NCI-H187 (cell line): Measurements from ENCODE around the gene OGG1.
"Not testable (repeated sequence)": the region's sequence is repeated elsewhere in the genome, so short reads cannot be mapped to it uniquely, and the experiment has no call there.

Experiments
- DNase-seq, 2 experiments: peaks; one replicate each; lab custom pipeline; 2025; lab: John Stamatoyannopoulos, UW

OGG1 gene

DNA sequence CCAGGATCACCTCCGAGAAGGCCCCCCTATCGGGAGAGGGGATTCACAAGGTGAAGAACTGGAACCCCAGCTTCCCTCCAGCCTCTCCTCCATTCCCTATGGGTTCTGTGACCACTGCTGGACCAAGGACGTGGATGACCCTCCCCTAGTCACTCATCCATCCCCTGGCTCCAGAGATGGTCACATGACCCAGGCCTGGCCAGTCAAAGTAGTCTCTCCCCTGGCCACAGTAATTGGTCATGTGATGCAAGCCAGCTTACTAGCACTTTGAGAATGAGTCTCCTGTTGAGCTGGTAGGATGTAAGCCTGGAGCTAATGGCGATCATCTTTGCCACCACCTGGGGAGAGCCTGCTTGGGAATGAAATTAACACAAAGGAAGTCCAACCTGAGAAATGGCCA lies 16.1 kb downstream of the OGG1 start:
- DNase-seq = no peak

DNA sequence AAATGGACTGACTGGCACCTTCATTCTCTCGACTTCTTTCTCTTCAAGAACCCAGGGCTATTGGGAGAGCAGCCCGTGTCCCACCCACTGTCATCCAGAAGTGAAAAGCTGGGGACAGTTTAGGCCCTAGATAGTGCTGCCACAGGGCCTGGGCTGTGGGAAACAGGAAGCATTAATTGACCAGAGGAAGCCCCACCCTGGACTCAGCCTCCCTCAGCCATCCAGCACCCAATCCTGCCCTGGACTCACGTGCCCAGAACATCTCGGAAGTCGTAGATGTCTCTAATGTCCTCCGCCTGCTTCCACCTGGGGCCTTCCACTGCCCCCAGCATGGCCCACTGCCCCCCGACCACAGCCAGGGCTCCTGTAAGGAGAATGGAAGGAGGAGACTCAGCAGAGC lies 17.7 kb downstream of the OGG1 start:
- no peak for DNase-seq

DNA sequence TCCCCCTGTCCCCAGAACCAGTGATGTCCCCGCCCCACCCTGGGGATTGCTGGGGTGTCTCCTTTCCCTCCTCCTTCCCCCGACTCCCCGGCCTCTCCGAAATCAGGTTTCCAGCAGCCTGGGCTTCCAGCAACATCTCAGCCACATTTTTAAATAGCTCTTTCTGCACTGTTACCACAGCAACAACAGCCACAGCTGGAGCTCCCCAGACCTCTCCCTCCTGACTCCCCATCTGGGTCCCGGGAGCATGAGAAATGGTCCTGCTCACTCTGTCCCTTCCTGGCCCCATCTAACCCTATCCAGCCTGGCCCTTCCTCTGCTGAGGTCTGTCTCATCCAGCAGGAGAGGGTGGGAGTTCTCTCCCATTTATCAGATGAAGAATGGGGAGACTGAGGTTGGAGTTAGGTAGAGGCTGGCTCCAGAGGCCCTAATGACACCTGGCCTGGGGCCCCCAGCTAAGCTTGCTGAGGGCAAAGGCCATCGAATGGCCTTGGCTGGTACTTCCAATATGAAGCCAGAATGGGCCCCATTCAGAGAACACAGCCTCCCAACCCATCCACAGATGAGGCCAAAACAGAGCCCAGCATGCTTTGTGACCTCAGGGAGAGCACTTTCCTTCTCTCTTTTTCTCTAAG lies 18.5 kb downstream of the OGG1 start:
- no peak for DNase-seq

DNA sequence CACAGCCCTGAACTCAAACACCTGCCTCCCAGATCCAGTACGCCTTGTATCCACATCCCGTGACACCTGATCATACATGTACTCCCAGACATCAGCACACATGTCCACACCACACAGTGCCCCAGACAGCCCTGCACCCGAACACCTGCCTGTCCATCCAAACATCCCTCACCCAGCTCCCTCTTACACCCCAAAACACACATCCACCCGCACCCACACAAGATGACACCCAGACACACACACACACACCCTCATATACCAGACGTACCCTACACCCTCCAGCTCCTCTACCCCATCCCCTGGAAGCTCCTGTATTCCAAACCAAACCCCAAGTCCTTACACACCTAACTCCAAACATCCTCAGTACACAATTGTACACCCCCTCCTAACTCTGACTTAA lies 19.3 kb downstream of the OGG1 start:
- no peak for DNase-seq

DNA sequence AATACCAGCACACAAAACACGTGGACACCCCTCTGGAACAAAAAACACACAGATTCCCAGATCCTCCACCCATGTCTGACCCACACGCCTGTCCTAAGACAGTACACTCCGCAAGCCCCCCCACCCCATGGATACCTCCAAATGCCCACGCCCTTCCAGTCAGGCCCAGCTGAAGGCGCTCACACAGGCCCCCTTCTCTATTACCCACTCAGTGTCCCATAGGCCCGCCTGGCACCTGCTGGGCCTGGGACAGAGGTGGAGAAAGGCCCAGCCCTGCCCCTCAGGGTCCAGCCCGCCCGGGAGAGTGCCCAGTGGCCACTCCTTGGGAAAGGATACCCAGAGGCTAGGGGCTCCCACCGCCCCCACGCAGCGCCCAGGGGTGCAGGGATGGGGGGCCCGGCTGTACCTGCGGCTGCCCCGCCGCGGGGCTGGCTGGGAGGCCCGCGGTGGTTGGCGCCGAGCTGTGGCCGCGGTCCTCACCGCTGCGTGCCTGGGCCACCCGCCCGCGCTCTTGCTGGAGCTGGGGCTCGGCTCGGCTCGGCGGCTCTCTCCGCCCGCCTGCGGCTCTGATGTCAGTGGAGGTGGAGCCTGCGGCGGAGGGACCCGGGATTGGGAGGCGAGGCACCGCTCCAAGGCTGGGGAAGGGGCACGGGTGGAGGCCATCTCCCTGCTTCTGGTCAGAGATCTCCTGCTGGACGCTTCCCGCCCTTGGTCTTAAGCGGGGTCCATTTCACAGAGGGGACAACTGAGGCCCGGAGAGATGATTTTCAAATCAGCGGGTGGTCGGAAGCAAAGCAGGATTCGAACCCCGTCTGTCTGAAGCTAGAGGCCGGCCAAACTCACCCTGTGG lies 19.9 kb downstream of the OGG1 start, which contains the start of gene CAMK1:
Gene CAMK1 (minus strand): TSS at position 522 of the 850 bp plus-strand sequence. CDS start 2,198 bp downstream, outside the sequence.
- no peak for DNase-seq

DNA sequence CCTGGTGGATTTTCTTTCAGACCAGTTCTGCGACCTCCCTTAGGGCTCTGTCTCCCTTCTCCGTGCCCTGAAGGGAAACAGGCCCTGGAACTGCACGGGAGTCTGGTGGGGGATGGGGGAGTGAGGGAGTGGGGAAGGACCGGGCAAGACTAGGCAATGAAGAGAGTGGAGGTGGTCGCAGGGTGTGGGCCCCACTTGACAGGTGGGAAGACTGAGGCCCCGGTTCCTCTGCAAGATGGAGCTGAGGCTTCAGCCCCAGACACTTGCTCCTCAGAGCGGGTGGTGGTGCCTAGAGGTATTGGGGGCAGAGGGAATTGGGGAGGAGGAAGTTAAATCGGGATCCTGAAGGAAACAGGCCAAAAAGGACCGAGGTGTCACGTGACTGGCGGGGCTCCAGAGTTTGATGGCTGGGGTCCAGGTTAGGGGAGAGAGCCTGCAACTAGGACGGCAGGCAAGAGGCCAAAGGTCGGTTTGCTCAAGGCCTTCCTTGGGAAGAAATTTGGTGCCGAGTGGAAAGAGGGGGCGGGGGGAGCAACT lies 20.6 kb downstream of the OGG1 start:
- DNase-seq = no peak

DNA sequence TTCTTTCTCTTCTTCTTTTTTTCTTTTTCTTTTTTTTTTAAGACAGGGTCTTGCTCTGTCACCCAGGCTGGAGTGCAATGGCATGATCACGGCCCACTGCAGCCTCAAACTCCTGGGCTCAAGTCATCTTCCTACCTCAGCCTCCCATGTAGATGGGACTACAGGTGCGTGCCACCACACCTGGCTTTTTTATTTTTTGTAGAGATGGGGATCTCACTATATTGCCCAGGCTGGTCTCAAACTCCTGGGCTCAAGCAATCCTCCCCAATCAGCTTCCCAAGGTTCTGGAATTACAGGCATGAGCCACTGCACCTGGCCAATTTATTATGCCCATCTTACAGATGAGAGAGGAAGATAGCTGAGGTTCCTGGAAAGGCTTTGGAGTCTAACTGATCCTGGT lies 21.3 kb downstream of the OGG1 start:
- not testable (repeated sequence) for DNase-seq

DNA sequence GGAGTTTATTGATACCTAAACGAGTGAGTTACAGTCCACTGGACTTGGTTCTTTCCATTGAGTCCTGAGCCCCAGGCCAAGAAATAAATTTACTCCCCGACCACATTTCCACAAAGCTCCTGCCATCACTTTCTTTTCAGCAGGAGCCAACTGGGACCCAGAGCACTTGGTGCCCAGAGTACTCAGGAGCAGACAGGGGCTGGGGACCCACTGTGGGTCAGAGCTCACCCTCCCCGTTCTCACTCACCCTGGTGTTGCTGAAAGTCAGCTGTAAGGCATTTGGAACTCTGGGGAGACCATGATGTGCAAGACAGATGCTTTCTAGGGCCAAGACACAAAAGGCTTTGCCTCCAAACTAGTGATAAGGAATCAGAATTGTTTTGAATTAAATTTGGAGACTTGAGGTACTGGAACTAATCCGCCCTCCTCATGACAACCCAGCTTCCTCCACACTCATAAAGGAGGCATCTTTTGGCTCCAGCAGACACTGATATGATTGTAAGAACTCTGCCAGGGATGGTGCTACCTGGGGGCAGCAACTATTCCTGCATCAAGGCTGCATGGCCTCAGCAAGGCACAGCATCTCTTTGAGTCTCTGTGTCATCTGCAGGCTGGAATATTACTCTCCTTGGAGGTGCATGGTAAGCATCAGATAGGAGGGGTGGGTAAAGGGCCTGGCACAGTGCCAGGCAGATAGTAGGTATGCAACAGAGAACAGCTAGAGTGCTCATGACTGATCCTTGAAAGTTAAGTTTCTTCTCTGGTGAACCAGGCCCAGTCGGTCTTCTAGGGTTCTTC lies 27.3 kb downstream of the OGG1 start:
- no peak for DNase-seq

DNA sequence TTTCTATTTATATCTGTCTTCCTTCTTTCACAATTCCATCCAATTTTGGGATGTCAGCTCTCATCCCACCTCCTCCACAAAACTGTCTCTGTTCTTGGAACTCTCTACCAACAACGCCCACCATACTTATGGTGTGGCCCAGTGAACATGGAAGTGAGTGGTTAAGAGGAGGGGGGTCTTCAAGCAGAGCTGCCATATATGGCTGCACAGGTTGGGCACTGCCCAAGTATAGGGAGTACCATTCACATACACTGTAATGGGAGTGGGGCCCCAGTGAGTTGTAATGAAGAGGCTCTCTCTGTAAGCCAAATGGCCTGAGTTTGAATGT lies 27.9 kb downstream of the OGG1 start:
- no peak for DNase-seq

DNA sequence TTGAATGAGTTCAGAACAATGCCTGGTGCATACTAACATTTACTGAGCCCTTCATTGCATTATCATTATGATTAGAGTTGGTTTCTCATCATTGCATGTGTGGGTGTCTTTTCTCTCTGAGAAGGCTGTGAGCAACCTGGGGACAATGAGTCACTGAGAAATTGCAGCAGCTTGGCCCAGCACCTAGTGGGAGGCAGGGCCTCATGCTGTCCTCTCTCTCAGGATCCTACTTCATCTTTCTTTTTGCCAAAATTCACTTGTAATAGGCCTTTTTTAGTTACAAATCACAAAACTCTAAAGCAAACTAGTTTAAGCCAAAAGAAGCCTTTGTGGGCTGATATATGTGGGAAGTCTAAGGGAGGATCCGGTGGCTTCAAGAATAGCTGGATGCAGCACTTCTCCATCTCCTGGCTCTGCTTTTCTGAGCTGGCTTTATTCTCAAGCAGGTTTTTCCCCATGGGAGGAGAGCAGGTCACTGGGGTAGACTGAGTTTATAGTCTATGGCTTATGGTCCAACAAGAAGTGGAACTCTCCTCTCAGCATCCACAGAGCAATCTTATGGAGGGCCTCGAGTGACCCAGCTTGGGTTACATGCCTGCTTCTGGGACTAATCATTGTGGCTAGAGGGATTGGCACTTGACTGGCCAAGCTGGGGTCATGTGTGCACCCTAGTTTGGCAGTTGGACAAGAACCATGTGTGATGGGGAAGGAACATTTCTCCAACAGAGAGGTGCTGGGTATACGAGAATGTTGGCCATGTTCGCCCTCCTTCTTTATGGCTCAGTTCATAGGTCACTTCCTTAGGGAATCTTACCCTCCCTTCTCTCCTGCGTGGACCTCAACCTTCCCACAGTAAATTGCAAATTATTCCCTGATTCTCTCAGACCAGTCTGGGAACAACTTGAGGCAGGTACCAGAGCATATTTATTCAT lies 28.7 kb downstream of the OGG1 start:
- no peak for DNase-seq

DNA sequence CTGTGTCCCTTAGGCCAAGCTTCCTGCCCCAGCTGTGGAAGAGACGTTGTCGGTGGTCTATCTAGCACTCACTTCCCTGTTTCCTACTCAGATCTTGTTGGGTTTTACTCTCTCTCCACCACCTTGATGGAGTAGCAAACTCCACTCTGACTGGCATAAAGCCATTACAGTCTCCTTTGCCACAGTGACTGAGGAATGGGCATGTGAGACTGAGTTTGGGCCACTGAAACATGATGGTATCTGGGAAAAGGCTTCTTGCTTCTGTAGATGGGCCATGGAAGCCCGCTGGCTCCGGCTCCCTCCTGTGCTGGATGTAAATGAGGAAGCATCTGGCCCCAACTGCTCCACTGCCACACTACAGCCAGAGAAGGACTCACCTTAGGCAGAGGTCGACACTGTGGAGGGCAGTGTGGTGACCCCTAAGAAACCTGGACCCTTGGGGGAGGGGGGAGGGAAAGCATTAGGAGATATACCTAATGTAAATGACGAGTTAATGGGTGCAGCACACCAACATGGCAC lies 29.4 kb downstream of the OGG1 start:
- no peak for DNase-seq

DNA sequence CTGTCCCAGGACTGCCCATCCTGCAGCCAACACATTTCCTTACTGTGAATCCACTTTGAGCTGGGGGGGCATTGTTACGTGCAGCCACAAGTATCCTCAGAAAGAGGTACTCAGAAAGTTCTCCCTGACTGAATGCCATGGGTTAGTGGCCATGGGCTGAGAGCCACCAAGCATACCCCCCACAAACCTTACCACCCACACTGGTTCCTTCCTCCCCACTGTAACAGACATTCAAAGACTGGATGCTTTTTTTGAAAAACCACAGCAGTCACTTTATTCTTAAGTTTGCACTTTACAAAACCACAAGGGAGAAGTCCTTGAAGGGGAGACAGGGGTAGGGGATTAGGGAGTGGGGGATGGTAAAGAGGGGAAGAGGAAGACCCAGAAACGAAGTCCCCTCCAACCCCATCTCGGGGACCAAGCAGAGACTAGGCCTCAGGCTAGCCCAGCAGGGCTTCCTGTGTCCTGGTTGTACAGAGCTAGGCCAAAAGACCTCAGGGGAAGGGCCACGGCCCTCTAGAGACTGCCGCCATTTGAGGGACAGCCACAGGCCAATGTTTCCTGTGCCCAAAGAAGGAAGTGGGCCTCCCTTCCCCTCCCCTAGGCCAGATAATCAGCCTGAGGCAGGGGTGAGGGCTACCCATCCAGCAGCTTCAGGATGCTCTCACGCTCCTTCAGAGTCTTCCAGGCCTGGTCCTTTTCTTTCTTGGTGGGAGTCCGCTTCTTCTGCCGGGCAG lies 30.1 kb downstream of the OGG1 start:
- no peak for DNase-seq

DNA sequence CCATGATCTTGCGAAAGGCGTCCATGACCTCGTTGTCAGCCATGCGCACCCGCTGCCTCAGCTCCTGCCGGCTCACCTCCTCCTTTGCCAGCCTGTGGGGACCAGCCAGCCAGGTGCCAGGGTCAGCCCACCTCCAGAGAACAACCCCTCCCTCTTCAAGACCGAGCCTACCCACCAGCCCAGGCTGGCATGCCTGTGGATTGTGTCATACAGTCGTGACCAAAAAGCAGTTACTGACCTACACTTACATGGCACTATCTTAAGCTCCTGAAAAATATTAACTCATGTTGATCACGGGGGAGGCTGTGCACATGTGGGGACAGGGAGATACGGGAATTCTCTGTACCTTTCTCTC lies 30.7 kb downstream of the OGG1 start:
- no peak for DNase-seq

DNA sequence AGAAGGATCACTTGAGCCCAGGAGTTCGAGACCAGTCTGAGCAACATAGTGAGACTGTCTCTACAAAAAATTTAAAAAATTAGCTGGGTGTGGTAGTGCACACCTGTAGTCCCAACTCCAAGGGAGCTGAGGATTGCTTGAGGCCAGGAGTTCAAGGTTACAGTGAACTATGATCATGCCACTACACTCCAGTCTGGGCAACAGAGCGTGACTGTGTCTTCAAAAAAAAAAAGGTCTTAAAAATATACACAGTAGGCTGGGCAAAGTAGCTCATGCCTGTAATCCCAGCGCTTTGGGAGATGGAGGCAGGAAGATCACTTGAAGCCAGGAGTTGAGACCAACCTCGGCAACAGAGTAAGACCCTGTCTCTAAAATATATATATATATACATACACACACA lies 31.2 kb downstream of the OGG1 start:
- no peak for DNase-seq

DNA sequence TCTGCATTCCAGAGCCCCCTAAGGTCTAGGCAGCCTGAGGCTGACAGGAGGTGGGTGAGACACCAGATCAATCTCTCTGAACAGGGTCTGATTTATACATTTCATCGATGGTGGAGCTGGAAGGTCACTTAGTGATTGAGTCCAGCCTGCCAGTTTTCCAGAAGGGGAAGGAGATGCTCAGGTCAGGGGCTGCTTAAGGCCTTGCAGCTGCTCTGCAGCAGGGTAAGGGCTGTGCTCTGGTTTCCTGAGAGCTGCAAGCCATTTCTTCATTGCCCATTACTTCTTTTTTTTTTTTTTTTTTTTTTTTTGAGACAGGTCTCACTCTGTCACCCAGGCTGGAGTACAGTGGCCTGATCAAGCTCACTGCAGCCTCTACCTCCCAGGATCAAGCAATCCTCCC lies 31.8 kb downstream of the OGG1 start:
- DNase-seq = no peak

DNA sequence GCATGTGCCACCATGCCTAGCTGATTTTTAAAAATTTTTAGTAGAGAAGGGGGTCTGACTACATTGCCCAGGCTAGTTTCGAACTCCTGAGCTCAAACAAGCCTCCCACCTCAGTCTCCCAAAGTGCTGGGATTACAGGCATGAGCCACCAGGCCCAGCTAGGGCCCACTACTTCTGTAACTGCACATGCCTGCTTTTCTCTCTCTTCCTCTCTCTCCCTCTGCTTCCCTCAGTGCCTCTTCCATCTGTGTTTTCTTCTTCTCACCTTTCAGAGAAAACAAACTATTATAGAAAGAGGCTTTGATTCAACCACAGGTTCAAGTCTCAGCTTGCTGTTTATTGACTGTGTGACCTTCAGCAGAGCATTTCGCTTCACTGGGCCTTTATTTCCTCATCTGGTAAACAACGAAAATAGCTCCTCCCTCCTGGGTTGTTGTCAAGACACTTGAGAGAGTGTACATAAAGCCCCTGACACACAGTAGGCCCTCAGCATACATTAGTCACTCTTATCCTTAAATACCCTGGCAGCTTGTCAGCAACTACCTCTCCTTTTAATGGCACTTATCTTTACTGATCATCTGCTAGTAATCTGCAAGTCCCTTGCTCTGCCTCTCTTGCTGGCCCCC lies 32.3 kb downstream of the OGG1 start:
- no peak for DNase-seq

DNA sequence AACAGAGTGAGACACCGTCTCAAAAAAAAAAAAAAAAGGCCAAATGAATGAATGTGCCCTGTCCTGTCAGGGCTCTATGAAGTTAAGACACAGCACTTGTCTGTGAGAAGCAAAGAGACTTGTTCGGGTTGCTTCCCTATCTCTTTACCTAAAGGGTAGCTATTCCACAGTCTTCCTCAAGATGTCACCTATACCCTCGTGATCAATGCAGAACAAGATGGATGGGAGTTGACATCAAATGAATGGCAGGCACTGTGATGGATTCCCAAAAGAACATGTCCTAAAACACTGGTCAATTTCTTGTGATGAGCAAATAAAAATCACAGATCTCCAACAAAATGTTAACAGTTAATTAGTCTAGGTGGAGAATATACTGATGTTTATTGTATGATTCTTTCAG lies 33.0 kb downstream of the OGG1 start:
- DNase-seq = no peak

DNA sequence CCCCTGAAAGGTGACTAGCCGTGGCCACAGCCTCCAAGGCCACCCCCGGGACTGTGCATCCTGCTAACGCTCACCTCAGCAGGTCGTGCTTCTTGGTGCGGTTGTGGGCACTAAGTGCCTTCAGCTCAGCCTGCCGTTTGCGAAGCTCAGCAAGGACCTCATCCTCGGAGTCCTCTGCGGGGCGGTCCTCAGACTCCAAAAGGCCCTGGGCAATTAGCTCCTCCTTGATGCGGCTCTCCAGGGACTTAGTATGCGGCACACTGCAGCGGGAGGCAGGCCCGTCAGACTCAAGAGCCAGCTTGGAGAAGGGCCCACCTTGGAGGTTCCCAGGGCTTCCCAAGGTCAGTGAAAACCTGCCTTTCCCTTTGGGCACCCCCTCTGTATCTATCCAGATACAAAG lies 34.2 kb downstream of the OGG1 start:
- no peak for DNase-seq

DNA sequence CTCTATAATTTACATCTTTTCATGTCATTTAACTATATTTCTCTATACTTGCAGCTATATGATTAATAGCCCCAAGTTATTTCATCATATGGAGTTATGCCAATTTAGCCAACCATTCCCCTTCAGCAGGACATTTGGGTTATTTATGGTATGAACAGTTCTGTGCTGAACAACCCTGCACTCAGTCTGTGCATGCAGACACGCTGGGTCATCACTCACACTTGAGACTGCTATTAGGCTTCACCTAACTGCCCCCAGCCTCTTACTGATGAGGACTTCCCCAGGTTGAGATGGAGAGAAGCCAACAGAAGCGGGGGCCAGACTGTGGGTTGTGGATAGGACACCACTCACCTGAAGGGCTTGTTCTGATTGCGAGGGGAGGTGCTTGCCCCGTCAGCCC lies 35.2 kb downstream of the OGG1 start:
- DNase-seq = no peak

DNA sequence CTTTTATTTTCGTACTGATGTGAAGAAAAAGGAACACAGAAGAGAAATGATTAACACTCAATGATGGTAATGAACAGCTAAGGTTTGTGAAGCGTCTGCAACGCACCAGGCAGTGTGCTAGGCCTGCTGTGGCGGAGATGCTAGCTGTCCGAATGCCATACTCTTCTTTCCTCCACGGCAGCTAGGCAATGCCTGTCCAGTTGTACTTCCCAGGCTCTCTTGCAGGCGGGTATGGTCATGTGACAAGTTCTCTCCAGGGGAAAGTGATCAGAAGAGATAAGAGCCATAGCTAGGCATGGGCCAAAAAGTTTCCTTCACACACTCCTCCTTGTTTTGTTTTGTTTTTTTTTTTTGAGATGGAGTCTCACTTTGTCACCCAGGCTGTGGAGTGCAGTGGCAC lies 35.9 kb downstream of the OGG1 start:
- no peak for DNase-seq
